ENCODE data around the gene BMAL1.

Gene BMAL1

GRCh38 chr11:13355191-13355590 lies 77.6 kb downstream of the BMAL1 start:
- no peak for TF ChIP-seq CTCF (IDR thresholded peaks at IDR 0.05; ENCODE audit: extremely low read depth, missing control alignments)
- no peak for DNase-seq (ENCODE audit: low spot score)

- TF ChIP-seq CTCF (IDR thresholded peaks at IDR 0.05; ENCODE audit: extremely low read depth, missing control alignments): no peak
- no peak for DNase-seq (ENCODE audit: low spot score)
Observed at GRCh38 chr11:13357232-13357631, 79.6 kb downstream of the BMAL1 start.

GRCh38 chr11:13358596-13359270 lies 81.1 kb downstream of the BMAL1 start:
- DNase-seq (ENCODE audit: low spot score): no peak
- no peak for TF ChIP-seq CTCF (IDR thresholded peaks at IDR 0.05; ENCODE audit: extremely low read depth, missing control alignments)

- no peak for DNase-seq (ENCODE audit: low spot score)
- no peak for TF ChIP-seq CTCF (IDR thresholded peaks at IDR 0.05; ENCODE audit: extremely low read depth, missing control alignments)
Observed at GRCh38 chr11:13362596-13363109, 85.1 kb downstream of the BMAL1 start.

GRCh38 chr11:13364388-13364787 lies 86.8 kb downstream of the BMAL1 start:
- TF ChIP-seq CTCF (IDR thresholded peaks at IDR 0.05; ENCODE audit: extremely low read depth, missing control alignments): no peak
- no peak for DNase-seq (ENCODE audit: low spot score)

- DNase-seq (ENCODE audit: low spot score): peak; percentile 16
- TF ChIP-seq CTCF (IDR thresholded peaks at IDR 0.05; ENCODE audit: extremely low read depth, missing control alignments): no peak
Observed at GRCh38 chr11:13366266-13367026, 88.9 kb downstream of the BMAL1 start.

GRCh38 chr11:13367115-13367514 lies 89.5 kb downstream of the BMAL1 start:
- DNase-seq (ENCODE audit: low spot score): no peak
- TF ChIP-seq CTCF (IDR thresholded peaks at IDR 0.05; ENCODE audit: extremely low read depth, missing control alignments): no peak
